ENCODE data around the gene CORO6. TPM values are rescaled to one million over a fixed set of nuclear protein-coding genes. Genes with fewer than 3 reads are reported as not detected.

CORO6 gene
- total and polyA plus RNA-seq, 10 of the 15 experiments (the other 5 are each of a cell fraction or from before 2014, with no cell fraction given), result 0.26 to 5.0 (median 1.7) TPM; not detected in 1

DNA sequence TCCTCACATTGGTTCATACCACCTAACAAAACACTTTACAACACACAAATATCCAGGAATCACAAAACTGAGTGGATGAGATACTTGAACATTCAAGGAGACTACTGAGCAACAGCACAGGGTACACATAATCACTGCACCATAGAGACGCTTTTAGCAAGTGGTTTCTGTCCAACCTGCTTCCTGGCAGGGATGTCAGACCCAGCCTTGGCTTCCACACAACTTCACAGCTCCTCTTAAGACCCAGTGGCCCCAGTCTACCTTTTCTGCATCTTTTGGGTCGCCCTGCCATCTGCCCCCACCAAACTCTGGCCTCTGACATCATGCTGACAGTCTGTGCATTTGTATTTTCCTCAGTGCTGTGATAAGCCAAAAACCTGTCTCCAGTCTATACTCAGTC, 5.9 kb upstream of the CORO6 start (continued):
- TF ChIP-seq PRDM15 (CRISPR knock-in tag; IDR thresholded peaks at IDR 0.05) (no peak), SMAD5 (IDR thresholded peaks at IDR 0.05; ENCODE audit: low read depth) (no peak), BCL11A (IDR thresholded peaks at IDR 0.05; ENCODE audit: low read depth, low read length) (no peak), RB1 (IDR thresholded peaks at IDR 0.05; ENCODE audit: borderline replicate concordance) (no peak), NRF1 (conservative IDR thresholded peaks at IDR 0.05; ENCODE audit: low read depth, low read length) (no peak)

GRCh38 chr17:29627951-29628350, 5.2 kb upstream of the CORO6 start:
- H3K36me3 ChIP-seq (ENCODE audit: control insufficient read depth in 2 of 2, insufficient read depth in 2 of 2, low read length in 1 of 2), result peaks cover 23 to 24% of the 10 kb centered on the region in 2 experiments

More at GRCh38 chr17:29627951-29628350, 5.2 kb upstream of the CORO6 start:
- in situ Hi-C loops (cut with MboI), result no loop called here
- no peaks in the 10 kb centered on the region for H3K27me3 ChIP-seq (replicated peaks in 1 of 2; ENCODE audit: control insufficient read depth in 2 of 2, insufficient read depth in 2 of 2, low read length in 1 of 2)
- SMC1A ChIA-PET (ENCODE audit: uncharacterized antibody, unreplicated experiment), result no interaction called here
- H3K4me3 ChIP-seq, result no peak overlapping the region
- ATAC-seq (no peak), DNase-seq (ENCODE audit: low read depth, low spot score) (no peak), FAIRE-seq (no peak)
- H3K9ac ChIP-seq (ENCODE audit: control insufficient read depth, insufficient read depth, low read length), result no peak overlapping the region
- peaks cover 4% of the 10 kb centered on the region; the same call in 1 of the 2 replicates for H3K4me1 ChIP-seq (ENCODE audit: control insufficient read depth, insufficient read depth, low read length)
- no peak overlapping the region for H3K4me2 ChIP-seq (ENCODE audit: control insufficient read depth, insufficient read depth)
- no peaks in the 10 kb centered on the region for H3K79me2 ChIP-seq (ENCODE audit: control insufficient read depth, insufficient read depth, low read length)
- CTCF ChIA-PET, result interaction anchor here (1.4 to 4.5 kb wide), 2 partner anchors 11 kb away, joined by 4 to 33 read pairs; no protein-coding TSS in a partner anchor
- BruUV-seq (replicated peaks), result no TSS peak
- H3K27ac ChIP-seq (ENCODE audit: control insufficient read depth, insufficient read depth), result no peak overlapping the region
- no peaks in the 10 kb centered on the region for H3K9me3 ChIP-seq (replicated peaks; ENCODE audit: control insufficient read depth, insufficient read depth, low read length)
- RAD21 ChIA-PET (ENCODE audit: unreplicated experiment), result no interaction called here
- no peak overlapping the region for H2AFZ ChIP-seq (ENCODE audit: control insufficient read depth, low read depth, low read length)
- H4K20me1 ChIP-seq (ENCODE audit: control insufficient read depth, insufficient read depth), result 0 out of 2 replicates have a peak, but pooled peaks cover 3% of the 10 kb centered on the region
- TF ChIP-seq ATF7 (IDR thresholded peaks at IDR 0.05; ENCODE audit: low read depth), result no peak
- TF ChIP-seq POLR2AphosphoS5 (IDR thresholded peaks at IDR 0.05; ENCODE audit: low read length), result 0 out of 2 replicates have a peak, but pooled peaks have one; percentile 1
- TF ChIP-seq ZNF24 (IDR thresholded peaks at IDR 0.05), result no peak
- TF ChIP-seq, protein P1, sequence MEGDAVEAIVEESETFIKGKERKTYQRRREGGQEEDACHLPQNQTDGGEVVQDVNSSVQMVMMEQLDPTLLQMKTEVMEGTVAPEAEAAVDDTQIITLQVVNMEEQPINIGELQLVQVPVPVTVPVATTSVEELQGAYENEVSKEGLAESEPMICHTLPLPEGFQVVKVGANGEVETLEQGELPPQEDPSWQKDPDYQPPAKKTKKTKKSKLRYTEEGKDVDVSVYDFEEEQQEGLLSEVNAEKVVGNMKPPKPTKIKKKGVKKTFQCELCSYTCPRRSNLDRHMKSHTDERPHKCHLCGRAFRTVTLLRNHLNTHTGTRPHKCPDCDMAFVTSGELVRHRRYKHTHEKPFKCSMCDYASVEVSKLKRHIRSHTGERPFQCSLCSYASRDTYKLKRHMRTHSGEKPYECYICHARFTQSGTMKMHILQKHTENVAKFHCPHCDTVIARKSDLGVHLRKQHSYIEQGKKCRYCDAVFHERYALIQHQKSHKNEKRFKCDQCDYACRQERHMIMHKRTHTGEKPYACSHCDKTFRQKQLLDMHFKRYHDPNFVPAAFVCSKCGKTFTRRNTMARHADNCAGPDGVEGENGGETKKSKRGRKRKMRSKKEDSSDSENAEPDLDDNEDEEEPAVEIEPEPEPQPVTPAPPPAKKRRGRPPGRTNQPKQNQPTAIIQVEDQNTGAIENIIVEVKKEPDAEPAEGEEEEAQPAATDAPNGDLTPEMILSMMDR (IDR thresholded peaks at IDR 0.05 in 2 of 3, conservative IDR thresholded peaks at IDR 0.05 in 1 of 3; ENCODE audit: control insufficient read depth in 2 of 3, extremely low read depth in 1 of 3, insufficient read depth in 1 of 3, low read depth in 3 of 3, low read length in 3 of 3), result no peak
- TF ChIP-seq, protein P2, sequence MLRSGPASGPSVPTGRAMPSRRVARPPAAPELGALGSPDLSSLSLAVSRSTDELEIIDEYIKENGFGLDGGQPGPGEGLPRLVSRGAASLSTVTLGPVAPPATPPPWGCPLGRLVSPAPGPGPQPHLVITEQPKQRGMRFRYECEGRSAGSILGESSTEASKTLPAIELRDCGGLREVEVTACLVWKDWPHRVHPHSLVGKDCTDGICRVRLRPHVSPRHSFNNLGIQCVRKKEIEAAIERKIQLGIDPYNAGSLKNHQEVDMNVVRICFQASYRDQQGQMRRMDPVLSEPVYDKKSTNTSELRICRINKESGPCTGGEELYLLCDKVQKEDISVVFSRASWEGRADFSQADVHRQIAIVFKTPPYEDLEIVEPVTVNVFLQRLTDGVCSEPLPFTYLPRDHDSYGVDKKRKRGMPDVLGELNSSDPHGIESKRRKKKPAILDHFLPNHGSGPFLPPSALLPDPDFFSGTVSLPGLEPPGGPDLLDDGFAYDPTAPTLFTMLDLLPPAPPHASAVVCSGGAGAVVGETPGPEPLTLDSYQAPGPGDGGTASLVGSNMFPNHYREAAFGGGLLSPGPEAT (IDR thresholded peaks at IDR 0.05; ENCODE audit: low read depth), result no peak
- WGBS (ENCODE audit: insufficient coverage, insufficient replicate concordance, low lambda C conversion rate, missing lambda C conversion rate), result 100% methylated on average over 1 of the region's 1 CpG
- POLR2A ChIA-PET, result no interaction called here
- intact Hi-C loops (cut with micrococcal nuclease; ENCODE audit: unreplicated experiment), result no loop called here
